Measurements from ENCODE around the gene DNAJC16.
"Not testable (repeated sequence)": the region's sequence is repeated elsewhere in the genome, so short reads cannot be mapped to it uniquely, and the experiment has no call there.

Gene DNAJC16

GRCh38 chr1:15508700-15509487, 17.8 kb upstream of the DNAJC16 start:
- DNase-seq, result no peak

GRCh38 chr1:15509586-15509985, 17.1 kb upstream of the DNAJC16 start:
- no peak for DNase-seq

- DNase-seq, result no peak
Observed at GRCh38 chr1:15510611-15511405, 15.8 kb upstream of the DNAJC16 start.

- no peak for DNase-seq
Observed at GRCh38 chr1:15513192-15513591, 13.5 kb upstream of the DNAJC16 start.

GRCh38 chr1:15513919-15514318, 12.7 kb upstream of the DNAJC16 start:
- DNase-seq, result no peak

- not testable (repeated sequence) for DNase-seq
Observed at GRCh38 chr1:15514557-15514956, 12.1 kb upstream of the DNAJC16 start.

- DNase-seq, result peak; percentile 7
Observed at GRCh38 chr1:15515022-15515663, 11.5 kb upstream of the DNAJC16 start.

GRCh38 chr1:15519625-15520024, 7.0 kb upstream of the DNAJC16 start:
- DNase-seq, result no peak

- DNase-seq, result not testable (repeated sequence)
Observed at GRCh38 chr1:15521206-15521906, 5.3 kb upstream of the DNAJC16 start.

GRCh38 chr1:15522551-15522950, 4.1 kb upstream of the DNAJC16 start:
- no peak for DNase-seq

GRCh38 chr1:15523104-15524020, 3.3 kb upstream of the DNAJC16 start:
- no peak for DNase-seq

- DNase-seq, result no peak
Observed at GRCh38 chr1:15524021-15524282, 2.7 kb upstream of the DNAJC16 start, which contains the start of gene CASP9. TSS of gene CASP9 (minus strand) at chr1:15524215. CDS start at chr1:15524200, 15 bp downstream.

GRCh38 chr1:15524283-15525049, 2.2 kb upstream of the DNAJC16 start:
- peak; percentile 98 for DNase-seq

- peak; percentile 99 for DNase-seq
Observed at GRCh38 chr1:15525050-15526020, 1.3 kb upstream of the DNAJC16 start.

GRCh38 chr1:15526021-15526489, 593 bp upstream of the DNAJC16 start:
- DNase-seq, result no peak

- no peak for DNase-seq
Observed at GRCh38 chr1:15531003-15531402, 4.4 kb downstream of the DNAJC16 start.

GRCh38 chr1:15531682-15532081, 5.0 kb downstream of the DNAJC16 start:
- DNase-seq, result no peak

GRCh38 chr1:15538771-15539170, 12.1 kb downstream of the DNAJC16 start:
- DNase-seq, result no peak

GRCh38 chr1:15540186-15540585, 13.5 kb downstream of the DNAJC16 start:
- DNase-seq, result no peak
